ENCODE data around the gene ALPK1.
"Not testable (repeated sequence)": the region's sequence is repeated elsewhere in the genome, so short reads cannot be mapped to it uniquely, and the experiment has no call there.

ALPK1 gene

DNA sequence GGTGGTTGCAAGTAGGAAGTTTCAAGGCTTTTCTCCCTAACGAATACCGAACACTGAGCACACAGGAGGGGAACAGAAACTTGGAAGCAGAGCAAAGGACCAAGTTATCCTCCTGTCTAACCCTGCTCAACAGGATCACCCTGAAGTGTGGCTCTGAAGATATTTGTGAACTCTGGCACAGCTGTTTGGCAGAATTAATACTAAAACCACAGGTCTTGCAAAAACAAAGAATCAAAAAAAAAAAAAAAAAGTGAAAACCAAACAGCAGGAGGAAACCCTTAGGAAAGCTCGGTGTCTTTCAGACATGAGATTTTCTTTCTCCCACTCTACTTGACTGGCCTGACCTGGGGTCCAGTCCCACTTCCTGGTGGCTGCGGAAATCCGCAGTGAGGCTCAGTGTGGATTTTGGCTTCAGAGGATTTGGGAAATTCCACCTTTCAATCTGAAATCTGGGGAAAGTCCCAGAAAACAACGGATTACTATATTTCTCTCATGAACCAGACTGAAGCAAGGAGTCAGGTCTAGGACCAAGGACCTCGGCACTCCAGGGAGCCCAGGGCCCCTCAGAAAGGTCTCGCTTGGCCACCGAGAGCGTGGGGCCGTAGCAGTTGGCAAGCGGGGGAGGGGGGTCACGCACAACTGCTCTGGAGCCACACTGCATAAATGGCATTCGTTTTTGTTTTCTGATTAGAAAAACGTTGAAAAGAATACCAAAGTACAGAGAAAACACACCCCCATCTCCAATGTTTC lies 12.3 kb upstream of the ALPK1 start:
- DNase-seq: peak; percentile 43

DNA sequence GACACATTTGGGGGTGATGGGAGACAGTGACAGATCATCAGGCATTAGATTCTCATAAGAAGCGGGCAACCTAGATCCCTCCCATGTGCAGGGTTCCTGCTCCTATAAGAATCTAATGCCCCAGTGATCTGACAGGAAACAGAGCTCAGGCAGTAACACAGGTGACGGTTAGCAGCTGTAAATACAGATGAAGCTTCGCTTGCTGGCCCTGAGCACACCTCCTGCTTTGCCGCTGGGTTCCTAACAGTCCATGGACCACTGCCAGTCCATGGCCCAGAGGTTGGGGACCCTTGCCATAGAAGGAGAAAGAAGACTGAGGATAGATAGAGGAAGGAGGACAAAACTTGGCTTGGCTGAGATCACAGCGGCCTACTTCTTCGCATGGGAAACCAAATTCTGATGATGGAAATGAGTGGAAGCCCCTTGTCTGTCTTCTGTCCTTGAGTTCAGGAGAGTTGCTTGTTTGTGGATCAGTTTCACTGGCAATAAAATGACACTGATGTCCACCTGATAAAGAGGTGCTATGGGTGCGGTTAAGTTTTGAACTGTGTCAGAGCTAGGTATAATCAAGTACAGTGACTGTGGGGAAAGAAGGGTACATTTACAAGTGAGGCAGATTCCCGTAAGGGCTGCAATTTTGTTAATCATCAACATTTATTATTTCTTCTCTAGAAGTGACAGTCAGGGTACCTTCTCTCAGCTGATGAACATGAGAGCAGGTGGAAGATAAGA lies 9.7 kb upstream of the ALPK1 start:
- no peak for DNase-seq

- DNase-seq: peak; percentile 37
Observed at GRCh38 chr4:112288455-112288854, 8.7 kb upstream of the ALPK1 start.

DNA sequence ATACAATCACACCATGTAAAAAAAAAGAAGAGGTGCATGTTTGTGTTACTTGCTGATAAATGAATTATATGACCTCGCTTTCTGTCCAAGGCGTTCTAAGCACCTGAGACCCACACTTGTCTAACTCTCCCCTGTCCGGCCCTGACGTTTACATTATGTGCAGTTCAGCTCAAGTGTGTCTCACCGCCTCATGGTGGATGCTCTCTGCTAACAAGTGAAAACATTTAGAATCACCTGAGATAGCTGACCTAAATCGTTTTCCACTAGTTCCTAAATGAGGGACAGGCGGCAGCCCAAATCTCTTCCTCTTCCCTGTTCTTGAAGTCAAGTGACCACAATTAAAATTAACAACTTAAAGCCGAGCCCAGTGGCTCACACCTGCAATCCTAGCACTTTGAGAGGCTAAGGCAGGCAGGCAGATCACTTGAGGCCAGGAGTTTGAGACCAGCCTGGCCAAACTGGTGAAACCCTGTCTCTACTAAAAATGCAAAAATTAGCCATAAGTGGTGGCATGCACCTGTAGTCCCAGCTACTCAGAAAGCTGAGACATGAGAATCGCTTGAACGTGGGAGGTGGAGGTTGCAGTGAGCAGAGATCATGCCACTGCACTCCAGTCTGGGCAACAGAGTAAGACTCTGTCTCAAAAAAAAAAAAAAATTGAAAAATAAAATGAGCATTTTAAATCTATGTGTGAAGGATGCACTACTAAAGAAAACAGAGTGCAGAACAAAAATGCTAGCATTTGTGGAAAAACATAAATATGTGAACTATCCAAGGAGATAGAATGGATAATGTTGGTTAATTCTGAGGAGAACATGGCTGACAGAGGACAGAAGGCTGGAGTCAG lies 7.5 kb upstream of the ALPK1 start:
- no peak for DNase-seq

GRCh38 chr4:112290341-112290740 lies 6.8 kb upstream of the ALPK1 start:
- no peak for DNase-seq

GRCh38 chr4:112299721-112300120 lies 2.6 kb downstream of the ALPK1 start:
- DNase-seq: no peak

DNA sequence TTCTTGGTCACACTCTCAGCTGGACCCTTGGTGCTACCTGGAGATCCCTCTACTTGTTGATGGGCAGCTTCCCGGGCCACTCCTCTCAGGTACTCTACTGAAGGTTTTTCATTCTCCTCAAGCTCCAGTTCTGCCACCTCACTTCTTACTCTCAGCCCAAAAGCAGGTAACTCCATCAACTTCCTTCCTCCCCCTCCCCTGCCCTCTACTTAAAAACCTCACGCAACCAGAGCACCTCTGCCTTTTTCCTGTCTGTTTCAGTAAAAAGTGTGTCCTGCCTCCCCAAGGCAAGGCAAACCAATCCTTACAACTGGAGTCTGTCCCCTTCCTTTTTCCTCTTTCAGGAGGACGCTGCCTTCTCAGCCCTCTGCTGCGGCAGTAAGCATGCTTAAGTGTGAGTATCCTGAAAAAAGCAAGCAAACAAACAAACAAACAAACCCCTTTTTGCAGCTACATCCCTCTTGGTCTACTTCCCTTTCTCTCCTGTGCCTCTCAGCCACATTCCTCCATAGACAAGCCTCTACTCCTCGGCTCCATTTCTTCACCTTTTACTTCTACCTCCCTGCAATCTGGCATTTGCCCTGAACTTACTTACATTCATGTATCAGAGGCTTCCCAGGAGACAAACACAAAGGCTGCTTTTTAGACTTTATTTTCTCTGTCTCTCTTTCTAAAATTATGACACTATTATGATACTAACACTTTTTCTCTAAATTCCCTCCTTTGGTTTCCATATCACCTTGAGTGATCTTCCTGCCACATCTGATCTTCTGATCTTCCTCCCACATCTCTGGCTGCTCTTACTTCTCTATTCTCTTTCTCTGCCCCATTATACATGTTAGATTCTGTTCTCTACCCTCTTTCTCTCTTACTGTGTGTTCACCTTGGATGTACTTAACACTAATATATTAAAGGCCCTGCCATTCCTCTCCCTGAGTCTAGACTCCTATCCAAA lies 5.4 kb downstream of the ALPK1 start:
- no peak for DNase-seq

- not testable (repeated sequence) for DNase-seq
Observed at GRCh38 chr4:112305477-112305876, 8.3 kb downstream of the ALPK1 start.

DNA sequence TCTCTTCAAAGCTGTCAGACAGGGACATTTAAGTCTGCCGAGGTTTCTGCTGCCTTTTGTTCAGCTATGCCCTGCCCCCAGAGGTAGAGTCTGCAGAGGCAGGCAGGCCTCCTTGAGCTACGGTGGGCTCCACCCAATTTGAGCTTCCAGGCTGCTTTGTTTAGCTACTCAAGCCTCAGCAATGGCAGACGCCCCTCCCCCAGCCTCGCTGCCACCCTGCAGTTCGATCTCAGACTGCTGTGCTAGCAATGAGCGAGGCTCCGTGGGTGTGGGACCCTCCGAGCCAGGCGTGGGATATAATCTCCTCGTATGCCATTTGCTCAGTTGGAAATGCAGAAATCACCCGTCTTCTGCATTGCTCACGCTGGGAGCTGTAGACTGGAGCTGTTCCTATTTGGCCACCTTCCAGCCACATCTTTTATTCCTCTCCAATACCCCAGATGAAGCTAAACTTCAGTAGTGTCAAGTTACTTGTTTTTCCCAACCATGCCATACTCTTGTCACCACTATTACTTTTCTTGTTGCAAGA lies 12.2 kb downstream of the ALPK1 start:
- not testable (repeated sequence) for DNase-seq

- no peak for DNase-seq
Observed at GRCh38 chr4:112311516-112311915, 14.3 kb downstream of the ALPK1 start.

- DNase-seq: peak; percentile 75
Observed at GRCh38 chr4:112312610-112313239, 15.6 kb downstream of the ALPK1 start.

GRCh38 chr4:112315446-112315845 lies 18.3 kb downstream of the ALPK1 start:
- DNase-seq: no peak

GRCh38 chr4:112316360-112316759 lies 19.2 kb downstream of the ALPK1 start:
- DNase-seq: no peak

DNA sequence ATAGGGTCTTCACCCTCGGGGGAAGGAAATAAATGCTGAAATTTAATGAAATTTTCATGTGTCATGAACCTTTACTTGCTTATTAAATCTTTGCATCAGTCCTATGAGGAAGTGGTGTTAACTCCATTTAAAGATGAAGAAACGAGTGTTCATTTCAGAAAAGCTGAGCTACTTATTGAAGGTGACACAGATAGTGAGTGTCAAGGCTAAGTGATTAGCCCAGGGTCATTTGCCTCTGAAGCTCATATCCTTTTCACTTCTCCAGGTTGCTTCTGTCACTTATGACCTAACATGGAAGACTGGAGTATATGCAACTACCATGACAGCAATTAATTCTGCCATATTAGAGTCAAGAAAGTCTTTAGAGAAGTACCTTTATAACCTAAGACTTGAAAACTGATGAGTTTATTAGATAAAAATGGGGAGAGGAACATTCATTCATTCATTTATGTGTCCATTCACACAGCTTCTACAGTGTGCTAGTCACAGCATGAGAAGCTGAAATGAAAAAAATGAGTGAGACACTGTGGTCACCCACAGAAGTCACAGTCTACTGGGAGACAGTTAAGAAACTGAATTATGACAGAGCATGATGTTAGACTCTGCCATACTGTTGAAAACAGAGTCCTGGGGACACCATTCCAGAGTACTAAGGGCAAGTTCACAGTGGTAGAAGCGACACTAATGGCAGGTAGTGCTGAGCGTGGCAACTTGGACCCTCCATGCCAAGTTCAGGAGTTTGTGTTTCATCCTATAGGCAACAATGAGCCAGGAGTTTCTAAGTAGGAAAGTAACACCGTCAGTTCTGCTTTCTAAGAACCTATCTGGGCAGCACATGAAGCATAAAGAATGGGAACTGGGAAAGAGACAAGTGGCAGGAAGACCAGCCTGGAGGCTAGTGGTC lies 21.3 kb downstream of the ALPK1 start:
- DNase-seq: no peak

DNA sequence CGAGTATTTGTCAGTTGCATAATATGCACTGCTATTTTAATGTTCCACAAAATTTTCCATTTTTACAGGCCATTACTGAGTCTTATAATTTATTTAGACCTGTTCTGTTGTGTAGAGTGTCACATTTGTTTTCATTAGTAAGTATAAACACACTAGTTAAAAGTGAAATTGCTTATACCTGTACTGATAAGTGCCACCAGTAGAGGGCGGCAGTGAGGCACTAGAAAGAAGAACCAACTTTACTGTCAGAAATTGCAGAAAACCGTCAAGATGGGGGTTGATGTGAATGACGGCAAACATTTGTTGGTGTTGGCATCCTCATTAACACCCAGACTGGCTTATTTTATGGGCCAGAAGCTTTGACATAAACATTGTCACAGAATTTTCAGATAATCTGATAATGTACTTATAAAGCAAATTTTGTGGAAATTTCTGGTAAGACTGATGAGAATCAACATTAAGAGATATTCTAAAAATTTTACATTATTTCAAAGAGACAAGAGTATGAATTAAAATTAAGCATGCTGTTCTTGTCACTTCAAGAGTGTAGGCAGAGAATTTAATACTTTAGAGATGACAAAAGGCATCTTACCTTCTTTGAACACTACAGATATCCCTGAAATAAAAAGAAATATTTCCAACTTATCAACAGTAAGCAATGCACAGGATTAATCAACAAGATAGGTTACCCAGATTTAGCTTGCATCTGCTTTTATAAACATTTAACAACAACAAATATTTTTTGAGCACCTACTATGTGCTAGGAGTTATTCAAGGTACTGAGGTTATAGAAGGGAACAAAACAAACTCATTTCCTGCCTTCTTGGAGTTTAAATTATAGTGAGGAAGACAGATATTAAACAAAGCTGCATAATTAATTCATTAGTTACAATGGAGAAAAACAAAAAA lies 24.9 kb downstream of the ALPK1 start:
- peak; percentile 87 for DNase-seq

DNA sequence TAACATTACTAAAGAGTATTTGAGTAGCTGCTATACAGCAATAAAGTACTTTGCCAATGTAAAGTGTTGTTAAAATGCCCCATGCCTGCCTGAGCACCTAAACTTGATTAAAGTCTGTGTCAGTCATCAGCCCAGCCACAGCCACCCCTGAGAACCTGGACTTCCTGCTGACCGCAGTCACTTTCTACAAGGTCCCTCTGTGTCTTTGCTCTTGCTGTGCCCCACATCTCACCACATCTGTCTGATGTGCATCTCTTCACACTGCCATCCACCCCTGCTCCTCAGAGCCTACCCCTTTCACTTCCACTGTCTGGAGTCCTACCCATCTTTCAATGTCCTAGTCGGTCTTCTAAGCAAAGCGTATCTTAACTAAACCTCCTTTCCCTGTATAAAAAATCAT lies 25.7 kb downstream of the ALPK1 start:
- no peak for DNase-seq

- DNase-seq: no peak
Observed at GRCh38 chr4:112325530-112325929, 28.4 kb downstream of the ALPK1 start.

- DNase-seq: peak; percentile 80
Observed at GRCh38 chr4:112327965-112328733, 31.0 kb downstream of the ALPK1 start.

DNA sequence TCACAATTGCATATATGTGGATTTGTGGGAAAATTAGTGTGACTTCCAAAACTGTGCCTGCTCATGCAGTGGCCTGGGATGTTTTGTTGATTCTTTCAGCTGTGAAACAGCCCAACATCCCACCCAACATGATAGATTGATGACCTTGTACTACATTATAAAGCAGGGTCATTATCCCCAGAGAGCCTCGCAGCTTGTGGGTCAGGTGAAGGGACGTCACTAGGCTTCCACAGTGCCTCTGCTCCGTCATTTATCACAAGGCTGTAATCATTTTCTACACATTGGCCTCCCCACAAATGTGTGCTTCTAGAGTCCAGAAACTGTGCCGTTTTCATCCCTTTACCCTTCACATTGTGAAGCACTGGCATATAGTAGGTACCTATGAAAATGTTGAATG lies 31.6 kb downstream of the ALPK1 start:
- DNase-seq: no peak
